COLO829 (cell line): ENCODE data around the gene ZKSCAN8.

ENCODE experiments used
- DNase-seq: peaks from one replicate; pipeline ENCODE4 v3.0.0; 2012; ENCODE audit warnings: low spot score

ZKSCAN8 gene

GRCh38 chr6:28139860-28140543 is 1.7 kb upstream of the ZKSCAN8 start:
- DNase-seq, result no peak

DNA sequence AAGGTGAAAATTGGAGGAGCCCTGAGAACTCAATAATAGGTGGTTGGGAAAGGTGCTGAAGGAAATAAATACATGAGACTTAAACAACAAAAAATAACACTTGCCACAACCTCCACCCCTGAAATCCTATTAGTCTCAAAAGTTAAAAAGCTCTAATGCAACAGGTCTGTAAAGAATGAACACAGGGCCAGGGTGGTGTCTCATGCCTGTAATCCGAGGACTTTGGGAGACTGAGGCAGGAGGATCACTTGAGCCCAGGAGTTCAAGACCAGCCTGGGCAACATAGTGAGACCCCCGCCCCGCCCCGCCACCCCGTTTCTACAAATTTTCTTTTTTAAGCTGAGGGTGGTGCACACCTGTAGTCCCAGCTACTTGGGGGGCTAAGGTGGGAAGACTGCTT is 1.1 kb upstream of the ZKSCAN8 start:
- no peak for DNase-seq

- DNase-seq, result no peak
These were observed 763 bp downstream of the ZKSCAN8 start for GRCh38 chr6:28142446-28142845.

DNA sequence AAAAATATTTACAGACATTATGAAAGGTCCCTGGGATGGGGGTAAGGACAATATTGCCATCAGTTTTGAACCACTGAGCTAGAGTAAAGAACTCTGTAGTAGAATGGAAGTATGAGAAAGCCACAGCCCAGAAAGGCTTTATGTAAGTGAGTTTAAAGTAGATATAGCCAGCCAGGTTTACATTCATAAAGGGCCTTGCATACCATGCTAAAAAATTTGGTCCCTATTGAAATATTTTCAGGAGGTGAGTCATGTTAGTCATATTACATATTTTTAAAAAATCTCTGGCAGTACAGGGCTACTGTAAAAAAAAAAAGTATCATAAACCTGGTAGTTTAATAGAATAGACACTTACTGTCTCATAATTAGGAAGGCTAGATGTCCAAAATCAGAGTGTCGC is 3.5 kb downstream of the ZKSCAN8 start:
- no peak for DNase-seq

DNA sequence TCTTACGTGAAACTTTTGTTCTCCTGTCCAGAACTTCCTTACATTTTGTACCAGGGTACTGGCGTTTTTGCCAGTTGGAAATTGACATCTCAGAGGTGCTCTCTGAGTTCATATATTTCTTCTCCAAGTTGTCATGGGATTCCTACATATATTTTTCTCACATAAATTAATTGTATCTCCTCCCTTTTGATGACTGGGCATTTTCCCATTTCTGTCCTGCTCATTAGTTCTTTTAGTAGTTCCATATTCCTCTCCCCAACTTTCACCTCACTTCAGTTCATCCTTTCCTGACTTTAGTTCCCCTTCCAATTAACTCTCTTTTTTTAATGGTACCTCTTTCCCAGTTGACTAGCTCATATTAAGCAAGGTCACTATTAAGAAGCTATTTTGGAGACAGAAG is 10.8 kb downstream of the ZKSCAN8 start:
- DNase-seq, result no peak

DNA sequence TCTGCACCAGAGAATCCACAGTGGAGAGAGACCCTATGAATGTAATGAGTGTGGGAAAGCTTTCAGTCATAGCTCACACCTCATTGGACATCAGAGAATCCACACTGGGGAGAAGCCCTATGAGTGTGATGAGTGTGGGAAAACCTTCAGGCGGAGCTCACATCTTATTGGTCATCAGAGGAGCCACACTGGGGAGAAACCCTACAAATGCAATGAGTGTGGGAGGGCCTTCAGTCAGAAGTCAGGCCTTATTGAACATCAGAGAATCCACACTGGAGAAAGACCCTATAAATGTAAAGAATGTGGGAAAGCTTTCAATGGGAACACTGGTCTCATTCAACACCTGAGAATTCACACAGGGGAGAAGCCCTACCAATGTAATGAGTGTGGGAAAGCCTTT is 11.9 kb downstream of the ZKSCAN8 start:
- DNase-seq, result no peak

DNA sequence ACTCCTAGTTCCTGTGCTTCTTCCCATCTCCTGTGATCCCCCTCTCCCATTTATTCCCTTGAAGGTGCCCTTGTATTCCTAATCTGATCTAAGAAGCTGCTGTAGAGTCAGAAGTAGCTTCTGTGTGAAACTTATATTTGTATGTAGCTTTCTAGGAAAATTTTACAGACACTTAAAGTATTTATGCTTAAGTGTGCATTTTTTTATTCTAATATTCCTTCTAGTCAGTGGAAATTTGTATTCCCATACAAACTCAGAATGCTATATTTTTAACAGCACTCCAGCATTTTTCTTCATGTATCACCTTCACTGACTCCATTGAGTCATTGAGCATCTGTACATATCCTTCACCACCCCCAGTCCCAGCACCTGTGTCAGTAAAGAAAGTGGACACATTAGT is 12.7 kb downstream of the ZKSCAN8 start:
- no peak for DNase-seq

GRCh38 chr6:28158318-28158717 is 16.6 kb downstream of the ZKSCAN8 start:
- DNase-seq, result no peak

DNA sequence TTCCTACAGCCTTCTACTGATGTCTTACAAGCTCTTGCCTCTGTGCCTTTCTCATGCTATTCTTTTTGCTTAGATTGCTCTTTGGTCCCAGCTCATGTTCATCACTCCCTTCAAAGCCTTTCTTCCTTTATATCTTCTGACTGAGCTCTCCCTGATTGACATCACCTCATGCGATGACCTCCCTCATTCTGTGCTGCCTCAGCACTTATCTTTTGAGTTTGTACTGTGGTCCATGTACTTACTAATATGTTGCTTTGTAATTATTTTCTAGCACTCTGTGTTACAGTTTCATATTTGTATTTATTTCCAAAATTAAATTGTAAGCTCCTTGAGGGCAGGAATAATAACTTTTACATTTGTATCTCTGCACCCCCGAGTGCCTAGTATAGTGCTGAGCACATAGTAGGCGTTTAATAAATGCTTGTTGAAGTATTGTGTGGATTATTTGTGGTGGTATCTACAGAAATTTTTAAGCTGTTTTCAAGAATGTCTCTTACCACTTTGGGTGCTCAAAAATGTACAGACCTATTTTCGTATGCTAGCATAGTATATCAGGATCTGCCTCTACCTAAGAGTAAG is 17.4 kb downstream of the ZKSCAN8 start:
- DNase-seq, result no peak

- no peak for DNase-seq
These were observed 18.6 kb downstream of the ZKSCAN8 start for GRCh38 chr6:28160233-28160632.

DNA sequence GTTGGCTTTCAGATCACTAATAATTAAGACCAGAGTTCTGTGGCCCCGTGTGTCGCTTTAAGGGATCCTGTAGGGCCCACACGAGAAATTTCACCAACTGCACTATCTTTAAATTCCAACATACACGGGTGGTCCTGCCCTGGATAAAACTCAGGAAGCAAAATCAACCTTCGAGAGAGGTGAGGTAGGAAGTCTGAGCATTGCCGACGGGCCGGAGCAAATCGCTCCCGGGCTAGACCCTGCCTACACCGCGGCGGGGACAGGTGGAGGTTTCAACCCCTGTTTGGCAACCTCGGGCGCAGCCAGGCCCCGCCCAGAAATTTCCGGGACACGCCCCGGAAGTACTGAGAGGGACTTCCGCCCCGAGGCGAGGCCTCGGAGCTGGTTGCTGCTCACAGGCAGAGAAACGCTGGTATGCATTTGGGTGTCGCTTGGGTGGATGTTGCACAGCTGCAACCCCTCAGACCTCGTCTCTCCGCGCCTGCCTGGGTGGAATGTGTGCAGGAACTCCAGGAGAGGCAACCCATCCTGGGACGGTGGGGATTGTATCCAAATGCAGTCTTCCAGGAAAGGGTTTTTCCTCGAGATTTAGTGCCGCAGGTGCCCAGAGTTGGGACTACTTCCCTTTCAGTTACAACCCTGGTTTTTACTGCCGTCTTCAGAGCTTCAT is 19.9 kb downstream of the ZKSCAN8 start:
- peak; percentile 70 for DNase-seq

- DNase-seq, result no peak
These were observed 23.9 kb downstream of the ZKSCAN8 start for GRCh38 chr6:28165563-28165962.

GRCh38 chr6:28167068-28167467 is 25.4 kb downstream of the ZKSCAN8 start:
- no peak for DNase-seq

GRCh38 chr6:28167926-28168325 is 26.2 kb downstream of the ZKSCAN8 start:
- DNase-seq, result no peak

DNA sequence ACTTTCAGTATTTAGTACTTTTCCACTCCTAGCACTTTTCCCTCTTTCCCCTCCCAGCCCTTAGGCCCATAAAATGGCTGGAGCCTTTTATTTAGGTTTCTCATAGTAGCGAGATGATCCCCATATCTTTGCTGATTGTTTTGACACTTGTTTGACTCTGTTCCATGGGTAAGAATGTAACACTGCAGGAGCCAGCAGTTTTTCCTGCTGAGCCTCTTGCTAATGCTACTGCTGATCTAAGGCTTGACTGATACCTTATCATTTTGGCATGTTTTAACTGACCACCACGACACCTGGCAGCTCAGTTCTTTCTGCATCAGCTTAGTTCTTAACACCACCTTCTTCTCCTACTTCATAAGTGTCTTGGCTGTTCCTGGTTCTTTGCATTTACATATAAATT is 29.6 kb downstream of the ZKSCAN8 start:
- DNase-seq, result no peak

DNA sequence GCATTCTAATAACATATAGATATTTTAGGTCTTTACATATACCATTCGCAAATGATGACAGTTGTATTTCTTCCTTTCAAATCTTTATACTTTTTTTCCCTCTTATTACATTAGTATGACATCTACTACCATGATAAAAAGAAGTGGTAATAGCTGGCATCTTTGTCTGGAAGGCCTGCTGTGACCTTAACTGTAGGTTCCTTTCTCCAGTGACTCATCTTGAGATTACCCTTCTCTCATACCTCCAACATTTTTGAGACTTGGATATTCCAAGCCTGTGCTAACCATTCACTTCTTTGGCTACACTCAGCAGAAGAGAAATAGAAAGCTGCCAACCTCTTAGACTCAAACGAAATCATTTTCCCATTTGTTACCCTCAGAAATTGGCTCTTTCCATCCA is 30.3 kb downstream of the ZKSCAN8 start:
- DNase-seq, result no peak

DNA sequence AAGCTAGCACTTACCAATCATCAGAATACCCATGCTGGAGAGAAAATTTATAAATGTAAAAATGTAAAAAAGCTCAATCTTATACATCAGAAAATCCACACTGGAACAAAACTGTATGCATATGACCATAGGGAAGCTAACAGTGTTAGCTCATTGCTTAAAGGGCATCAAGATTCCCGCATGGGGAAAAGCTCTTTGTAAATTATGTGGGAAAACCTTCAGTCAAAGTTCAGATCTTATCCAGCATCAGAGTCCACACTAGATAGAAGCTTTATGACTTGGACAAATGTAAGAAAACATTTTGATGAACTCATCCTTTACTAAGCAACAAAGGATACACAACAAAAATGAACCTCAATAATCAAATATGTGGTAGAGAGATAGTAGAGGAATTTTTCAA is 34.7 kb downstream of the ZKSCAN8 start:
- DNase-seq, result no peak

DNA sequence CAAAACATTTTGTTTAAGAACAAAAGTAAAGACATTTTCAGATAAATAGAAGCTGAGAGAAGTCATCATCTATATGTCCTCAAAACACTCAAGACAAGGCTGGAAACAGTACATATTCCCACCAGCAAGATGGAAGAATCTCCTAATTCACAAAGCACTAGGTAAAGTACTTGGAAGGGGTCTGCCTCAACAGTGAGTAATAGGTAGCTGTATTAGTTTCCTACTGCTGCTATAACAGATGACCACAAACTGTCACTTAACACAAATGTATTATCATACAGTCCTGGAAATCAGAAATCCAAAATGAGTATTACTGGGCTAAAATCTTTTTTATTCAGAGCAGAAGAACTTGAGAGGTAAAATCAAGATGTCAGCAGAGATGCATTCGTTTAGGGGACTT is 40.6 kb downstream of the ZKSCAN8 start:
- DNase-seq, result no peak

- no peak for DNase-seq
These were observed 46.7 kb downstream of the ZKSCAN8 start for GRCh38 chr6:28188111-28188979.

- DNase-seq, result no peak
These were observed 58.3 kb downstream of the ZKSCAN8 start for GRCh38 chr6:28200020-28200419.

GRCh38 chr6:28203201-28203600 is 61.5 kb downstream of the ZKSCAN8 start:
- no peak for DNase-seq

- no peak for DNase-seq
These were observed 64.2 kb downstream of the ZKSCAN8 start for GRCh38 chr6:28205879-28206278.

DNA sequence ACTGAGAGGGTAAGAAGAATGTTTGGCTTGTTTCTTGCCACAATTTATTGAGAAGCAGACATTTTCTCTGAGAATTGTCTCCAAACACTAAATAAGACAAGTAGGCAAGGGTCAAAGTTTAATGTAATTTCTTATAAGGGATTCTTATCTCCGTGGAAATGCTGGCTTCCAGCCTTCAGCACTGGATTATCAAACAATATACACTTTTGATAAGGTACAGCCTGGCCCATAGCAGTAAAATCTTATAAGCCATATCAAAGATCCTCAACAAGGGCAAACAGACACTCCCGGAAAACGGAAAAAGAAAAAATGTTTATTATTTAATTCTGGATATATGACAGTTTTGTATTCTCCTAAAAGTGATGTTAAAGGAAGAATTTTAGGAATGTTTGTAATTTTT is 64.8 kb downstream of the ZKSCAN8 start:
- DNase-seq, result peak; percentile 20
